Nephron progenitor cell (in vitro differentiated cells): ENCODE data around the gene CACNA1C.

ENCODE experiments used
- DNase-seq: peaks from one replicate; pipeline ENCODE4 v3.0.0; 2021
- H3K27ac Mint-ChIP-seq: 2 replicates; pipeline ENCODE4 v1.8.0; 2021; ENCODE audit warnings: mild to moderate bottlenecking, moderate library complexity, mixed read lengths
- H3K27me3 Mint-ChIP-seq: 2 replicates; pipeline ENCODE4 v1.8.0; 2021; ENCODE audit warnings: mild to moderate bottlenecking, low read depth, mixed read lengths; ENCODE audit not compliant: poor library complexity
- H3K36me3 Mint-ChIP-seq: 2 replicates; pipeline ENCODE4 v1.8.0; 2021; ENCODE audit warnings: low read depth, mixed read lengths
- H3K4me1 Mint-ChIP-seq: 2 replicates; pipeline ENCODE4 v1.8.0; 2021; ENCODE audit warnings: mixed read lengths
- H3K4me3 Mint-ChIP-seq: 2 replicates; pipeline ENCODE4 v1.8.0; 2021; ENCODE audit warnings: mild to moderate bottlenecking, moderate library complexity, mixed read lengths
- H3K9me3 Mint-ChIP-seq: 2 replicates; pipeline ENCODE4 v1.8.0; 2021; ENCODE audit warnings: mild to moderate bottlenecking, moderate library complexity, mixed read lengths
- TF ChIP-seq, protein P1 (sequence below): fragments of 200-600 bp; sonication (generic); IDR thresholded peaks from 2 replicates; pipeline ENCODE4 v1.5.0; 2021; ENCODE audit warnings: antibody characterized with exemption

The CACNA1C gene

DNA sequence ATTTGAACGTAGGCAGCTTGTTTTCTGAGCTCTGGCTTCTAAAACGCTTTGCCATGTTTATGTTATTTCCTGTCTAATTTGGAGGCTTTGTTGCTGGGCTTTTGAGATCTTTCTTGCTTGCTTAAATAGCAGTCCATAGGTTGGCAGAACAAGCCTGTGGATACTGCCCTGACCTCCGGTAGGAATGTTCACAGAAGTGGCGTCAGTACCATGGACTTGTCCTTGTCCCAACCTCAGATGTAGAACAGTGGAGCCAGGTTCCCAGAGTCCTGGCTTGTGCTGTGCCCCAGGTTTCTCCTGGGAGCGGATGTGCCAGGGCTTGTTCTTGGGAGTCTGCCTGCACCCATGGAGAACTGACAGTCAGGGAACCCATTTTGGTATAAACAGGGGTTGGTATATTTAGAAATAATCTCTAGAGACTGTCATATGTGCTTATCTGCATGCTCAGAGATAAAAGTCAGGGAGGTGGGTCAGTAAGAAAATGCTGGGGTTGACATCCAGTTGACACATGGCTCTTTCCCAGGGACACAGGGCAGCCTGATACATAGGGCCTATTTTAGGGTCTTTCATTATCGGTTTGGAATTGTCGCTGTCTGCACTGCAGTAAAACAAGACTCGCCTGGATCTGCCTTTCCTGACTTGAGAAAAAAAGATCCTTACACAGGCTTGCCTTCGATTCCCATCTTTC lies 22.9 kb downstream of the CACNA1C start:
- TF ChIP-seq, protein P1, sequence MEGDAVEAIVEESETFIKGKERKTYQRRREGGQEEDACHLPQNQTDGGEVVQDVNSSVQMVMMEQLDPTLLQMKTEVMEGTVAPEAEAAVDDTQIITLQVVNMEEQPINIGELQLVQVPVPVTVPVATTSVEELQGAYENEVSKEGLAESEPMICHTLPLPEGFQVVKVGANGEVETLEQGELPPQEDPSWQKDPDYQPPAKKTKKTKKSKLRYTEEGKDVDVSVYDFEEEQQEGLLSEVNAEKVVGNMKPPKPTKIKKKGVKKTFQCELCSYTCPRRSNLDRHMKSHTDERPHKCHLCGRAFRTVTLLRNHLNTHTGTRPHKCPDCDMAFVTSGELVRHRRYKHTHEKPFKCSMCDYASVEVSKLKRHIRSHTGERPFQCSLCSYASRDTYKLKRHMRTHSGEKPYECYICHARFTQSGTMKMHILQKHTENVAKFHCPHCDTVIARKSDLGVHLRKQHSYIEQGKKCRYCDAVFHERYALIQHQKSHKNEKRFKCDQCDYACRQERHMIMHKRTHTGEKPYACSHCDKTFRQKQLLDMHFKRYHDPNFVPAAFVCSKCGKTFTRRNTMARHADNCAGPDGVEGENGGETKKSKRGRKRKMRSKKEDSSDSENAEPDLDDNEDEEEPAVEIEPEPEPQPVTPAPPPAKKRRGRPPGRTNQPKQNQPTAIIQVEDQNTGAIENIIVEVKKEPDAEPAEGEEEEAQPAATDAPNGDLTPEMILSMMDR, result no peak
- H3K9me3 Mint-ChIP-seq, result peaks cover 48% of the 10 kb centered on the region
- H3K4me1 Mint-ChIP-seq, result peaks cover 13% of the 10 kb centered on the region
- no peak overlapping the region for H3K27ac Mint-ChIP-seq
- DNase-seq, result no peak
- peaks cover 10% of the 10 kb centered on the region for H3K27me3 Mint-ChIP-seq
- H3K4me3 Mint-ChIP-seq, result no peak overlapping the region
- H3K36me3 Mint-ChIP-seq, result peaks cover 16% of the 10 kb centered on the region

DNA sequence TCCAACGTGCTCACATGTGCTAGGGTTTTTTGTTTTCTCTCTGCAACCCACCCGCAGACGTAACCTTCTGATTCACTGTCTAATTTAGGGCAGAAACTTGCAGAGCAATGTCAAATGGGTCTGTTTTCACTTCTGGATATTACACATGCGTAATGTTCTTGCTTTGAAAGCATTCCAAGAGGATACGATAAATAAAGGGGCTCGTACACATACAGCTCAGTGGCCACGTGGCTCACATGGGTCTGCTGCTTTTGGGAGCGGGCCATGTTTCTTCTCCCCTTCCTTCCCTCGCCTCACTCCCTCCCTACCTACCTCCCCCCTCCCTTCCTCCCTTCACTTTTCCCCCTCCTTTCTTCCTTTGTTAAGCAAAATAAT lies 23.4 kb downstream of the CACNA1C start:
- TF ChIP-seq, protein P1, result no peak
- no peak overlapping the region for H3K27ac Mint-ChIP-seq
- H3K9me3 Mint-ChIP-seq, result peaks cover 48% of the 10 kb centered on the region

DNA sequence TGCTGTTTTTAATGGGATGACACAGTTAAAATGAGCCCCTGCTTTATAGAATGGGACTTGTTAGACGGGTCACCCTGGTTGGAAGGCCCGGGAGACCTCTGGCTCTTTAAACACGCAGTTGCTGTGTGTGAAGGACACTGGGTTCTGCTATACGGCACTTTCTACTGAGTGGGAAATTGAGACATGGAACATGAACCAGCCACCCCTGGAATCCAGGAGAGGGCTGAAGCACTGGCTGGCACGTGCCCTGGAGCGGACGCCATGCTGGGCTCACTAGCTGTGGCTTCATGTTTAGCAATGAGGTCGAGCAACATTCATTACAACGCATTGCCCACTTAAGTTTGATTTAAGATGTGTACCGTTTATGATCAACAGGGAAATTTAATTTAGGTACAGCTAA lies 23.9 kb downstream of the CACNA1C start:
- peaks cover 13% of the 10 kb centered on the region for H3K4me1 Mint-ChIP-seq
- H3K27ac Mint-ChIP-seq, result no peak overlapping the region
- H3K4me3 Mint-ChIP-seq, result no peak overlapping the region
- TF ChIP-seq, protein P1, result no peak
- peaks cover 10% of the 10 kb centered on the region for H3K27me3 Mint-ChIP-seq
- H3K36me3 Mint-ChIP-seq, result peaks cover 11% of the 10 kb centered on the region
- DNase-seq, result no peak
- H3K9me3 Mint-ChIP-seq, result peaks cover 46% of the 10 kb centered on the region

More for the DNA sequence above, 23.4 kb downstream of the CACNA1C start:
- Mint-ChIP-seq H3K4me3 (no peak overlapping the region), H3K4me1 (peaks cover 13% of the 10 kb centered on the region), H3K27me3 (peaks cover 10% of the 10 kb centered on the region), H3K36me3 (peaks cover 17% of the 10 kb centered on the region)
- DNase-seq, result no peak

DNA sequence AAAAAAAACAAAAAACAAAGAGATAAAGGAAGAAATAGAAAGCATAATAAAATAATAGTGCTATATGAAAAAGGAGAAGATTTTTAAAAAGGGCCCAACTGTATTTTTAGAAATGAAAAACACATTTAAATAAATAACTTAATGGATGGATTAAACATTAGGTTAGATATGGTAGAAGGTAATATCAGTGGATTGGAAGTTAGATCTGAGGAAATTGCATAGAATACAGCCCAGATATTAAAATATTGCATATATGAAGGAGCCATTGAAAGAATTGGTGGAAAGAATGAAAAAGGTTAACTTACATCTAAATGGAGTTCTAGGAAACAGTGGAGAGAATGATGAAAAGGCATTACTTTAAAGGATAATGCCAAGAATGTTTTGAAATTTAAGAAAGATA lies 27.8 kb downstream of the CACNA1C start:
- TF ChIP-seq, protein P1, result no peak
- Mint-ChIP-seq H3K27me3 (peaks cover 10% of the 10 kb centered on the region), H3K36me3 (peaks cover 11% of the 10 kb centered on the region), H3K9me3 (peaks cover 36% of the 10 kb centered on the region), H3K4me1 (peaks cover 21% of the 10 kb centered on the region), H3K4me3 (no peak overlapping the region), H3K27ac (no peak overlapping the region)
- DNase-seq, result no peak

DNA sequence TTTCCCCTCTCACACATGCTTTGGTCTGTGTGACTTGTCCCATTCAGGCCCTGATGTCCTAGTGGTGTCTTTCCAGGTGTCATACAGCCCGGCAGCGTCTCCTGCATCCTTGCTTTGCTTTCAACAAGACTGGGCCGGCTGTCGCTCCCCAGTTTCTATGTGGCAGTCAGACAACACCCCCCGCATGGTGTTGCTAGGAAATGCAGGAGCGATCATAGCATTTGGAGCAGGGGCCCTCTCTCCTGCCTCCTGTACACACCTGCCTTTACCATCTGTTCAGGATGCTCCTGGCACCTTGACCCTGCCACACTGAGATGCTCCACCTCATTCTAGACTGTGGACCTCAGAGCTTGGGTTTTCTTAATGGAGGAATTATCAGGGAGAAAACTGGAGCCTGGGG lies 29.5 kb downstream of the CACNA1C start:
- TF ChIP-seq, protein P1, result no peak
- H3K27me3 Mint-ChIP-seq, result peaks cover 13% of the 10 kb centered on the region
- peaks cover 11% of the 10 kb centered on the region for H3K36me3 Mint-ChIP-seq
- no peak for DNase-seq
- H3K4me3 Mint-ChIP-seq, result no peak overlapping the region
- H3K9me3 Mint-ChIP-seq, result peaks cover 35% of the 10 kb centered on the region
- H3K27ac Mint-ChIP-seq, result no peak overlapping the region
- H3K4me1 Mint-ChIP-seq, result peaks cover 19% of the 10 kb centered on the region

DNA sequence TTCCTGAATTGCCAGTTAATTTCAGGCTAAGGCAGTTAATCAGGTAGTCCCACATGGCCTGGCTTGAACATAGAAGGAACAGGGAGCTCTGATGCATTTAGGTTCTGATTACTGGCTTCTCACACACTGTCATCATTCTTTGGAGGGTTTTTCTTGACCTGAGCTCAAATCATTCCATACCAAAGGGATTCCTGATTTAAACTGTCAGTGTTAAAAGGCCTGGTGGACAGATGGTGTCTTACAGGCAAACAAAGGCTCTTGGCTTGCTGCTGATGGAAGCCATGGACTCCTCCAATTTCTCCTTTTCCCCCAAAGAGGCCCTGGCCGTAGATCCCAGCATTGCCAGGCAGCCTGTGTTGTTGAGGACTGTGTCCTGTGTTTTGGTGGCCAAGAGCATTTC lies 30.2 kb downstream of the CACNA1C start:
- peaks cover 28% of the 10 kb centered on the region for H3K9me3 Mint-ChIP-seq
- TF ChIP-seq, protein P1, result no peak
- no peak overlapping the region for H3K4me3 Mint-ChIP-seq
- DNase-seq, result no peak
- H3K36me3 Mint-ChIP-seq, result peaks cover 9% of the 10 kb centered on the region
- H3K27me3 Mint-ChIP-seq, result peaks cover 13% of the 10 kb centered on the region
- peaks cover 19% of the 10 kb centered on the region for H3K4me1 Mint-ChIP-seq
- H3K27ac Mint-ChIP-seq, result no peak overlapping the region
